WERI-Rb-1 (cell line): ENCODE data around the gene ADARB2.
"Not testable (repeated sequence)": the region's sequence is repeated elsewhere in the genome, so short reads cannot be mapped to it uniquely, and the experiment has no call there.

Experiments used
- DNase-seq: peaks from one replicate; pipeline ENCODE4 v3.0.0-alpha.2; 2020
- H3K27ac ChIP-seq: fragments of 250-450 bp; sonication (Bioruptor Pico); 2 replicates; pipeline ENCODE4 v1.5.1; 2020; ENCODE audit warnings: mild to moderate bottlenecking, moderate library complexity
- H3K27me3 ChIP-seq: fragments of 250-450 bp; sonication (Bioruptor Pico); 2 replicates; pipeline ENCODE4 v1.5.1; 2021; ENCODE audit warnings: mild to moderate bottlenecking, low read depth, moderate library complexity; ENCODE audit not compliant: insufficient read depth, severe bottlenecking
- H3K36me3 ChIP-seq: fragments of 250-450 bp; sonication (Bioruptor Pico); 2 replicates; pipeline ENCODE4 v1.5.1; 2020; ENCODE audit warnings: mild to moderate bottlenecking, moderate library complexity
- H3K4me3 ChIP-seq: 2 replicates; pipeline ENCODE4 v1.5.1; 2011; ENCODE audit warnings: low read depth, mild to moderate bottlenecking, control low read depth, low read length
- H3K9me3 ChIP-seq: fragments of 250-450 bp; sonication (Bioruptor Pico); 2 replicates; pipeline ENCODE4 v1.5.1; 2021; ENCODE audit warnings: mild to moderate bottlenecking, moderate library complexity; ENCODE audit not compliant: severe bottlenecking
- TF ChIP-seq, protein P1 (sequence below): IDR thresholded peaks from 2 replicates; pipeline ENCODE4 v1.5.1; 2011; ENCODE audit warnings: low read depth, mild to moderate bottlenecking, control low read depth, inconsistent platforms, low read length

ADARB2 gene

DNA sequence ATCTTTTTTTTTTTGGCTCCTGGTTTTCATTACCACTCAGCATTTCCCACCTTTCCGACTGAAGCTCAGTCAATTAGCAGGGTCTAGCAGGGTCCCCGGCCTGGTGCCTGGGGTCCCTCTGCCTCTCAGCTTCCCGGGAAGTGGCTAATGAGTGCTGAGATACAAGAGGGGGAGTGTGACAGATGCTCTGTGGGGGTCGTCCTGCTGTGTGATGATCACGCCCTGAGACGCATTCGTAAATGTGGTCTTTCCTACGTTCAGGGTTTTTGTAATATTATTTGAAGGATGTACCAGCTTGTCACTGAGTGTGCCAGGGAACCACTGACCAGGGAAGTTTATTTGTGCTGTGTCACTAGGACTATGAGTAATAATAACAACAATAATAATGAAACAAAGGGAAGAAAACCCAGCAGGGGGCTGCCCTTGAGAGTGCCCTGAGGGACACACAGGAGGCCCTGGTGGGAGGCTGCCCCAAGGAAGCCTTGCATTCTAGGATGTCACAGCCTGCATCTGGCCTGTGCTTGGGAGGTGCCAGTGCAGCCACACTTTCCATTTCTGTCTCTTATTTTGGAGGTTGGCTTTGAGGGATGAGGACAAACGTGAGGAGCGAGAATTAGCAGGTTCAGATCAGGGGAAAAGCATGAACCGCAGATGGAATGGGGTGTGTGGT is 337.8 kb downstream of the ADARB2 start:
- H3K36me3 ChIP-seq = no peaks in the 10 kb centered on the region
- no peak for DNase-seq
- no peak overlapping the region for H3K27ac ChIP-seq
- TF ChIP-seq, protein P1, sequence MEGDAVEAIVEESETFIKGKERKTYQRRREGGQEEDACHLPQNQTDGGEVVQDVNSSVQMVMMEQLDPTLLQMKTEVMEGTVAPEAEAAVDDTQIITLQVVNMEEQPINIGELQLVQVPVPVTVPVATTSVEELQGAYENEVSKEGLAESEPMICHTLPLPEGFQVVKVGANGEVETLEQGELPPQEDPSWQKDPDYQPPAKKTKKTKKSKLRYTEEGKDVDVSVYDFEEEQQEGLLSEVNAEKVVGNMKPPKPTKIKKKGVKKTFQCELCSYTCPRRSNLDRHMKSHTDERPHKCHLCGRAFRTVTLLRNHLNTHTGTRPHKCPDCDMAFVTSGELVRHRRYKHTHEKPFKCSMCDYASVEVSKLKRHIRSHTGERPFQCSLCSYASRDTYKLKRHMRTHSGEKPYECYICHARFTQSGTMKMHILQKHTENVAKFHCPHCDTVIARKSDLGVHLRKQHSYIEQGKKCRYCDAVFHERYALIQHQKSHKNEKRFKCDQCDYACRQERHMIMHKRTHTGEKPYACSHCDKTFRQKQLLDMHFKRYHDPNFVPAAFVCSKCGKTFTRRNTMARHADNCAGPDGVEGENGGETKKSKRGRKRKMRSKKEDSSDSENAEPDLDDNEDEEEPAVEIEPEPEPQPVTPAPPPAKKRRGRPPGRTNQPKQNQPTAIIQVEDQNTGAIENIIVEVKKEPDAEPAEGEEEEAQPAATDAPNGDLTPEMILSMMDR = no peak
- no peaks in the 10 kb centered on the region for H3K9me3 ChIP-seq
- H3K27me3 ChIP-seq = peaks cover 16% of the 10 kb centered on the region
- no peak overlapping the region for H3K4me3 ChIP-seq

DNA sequence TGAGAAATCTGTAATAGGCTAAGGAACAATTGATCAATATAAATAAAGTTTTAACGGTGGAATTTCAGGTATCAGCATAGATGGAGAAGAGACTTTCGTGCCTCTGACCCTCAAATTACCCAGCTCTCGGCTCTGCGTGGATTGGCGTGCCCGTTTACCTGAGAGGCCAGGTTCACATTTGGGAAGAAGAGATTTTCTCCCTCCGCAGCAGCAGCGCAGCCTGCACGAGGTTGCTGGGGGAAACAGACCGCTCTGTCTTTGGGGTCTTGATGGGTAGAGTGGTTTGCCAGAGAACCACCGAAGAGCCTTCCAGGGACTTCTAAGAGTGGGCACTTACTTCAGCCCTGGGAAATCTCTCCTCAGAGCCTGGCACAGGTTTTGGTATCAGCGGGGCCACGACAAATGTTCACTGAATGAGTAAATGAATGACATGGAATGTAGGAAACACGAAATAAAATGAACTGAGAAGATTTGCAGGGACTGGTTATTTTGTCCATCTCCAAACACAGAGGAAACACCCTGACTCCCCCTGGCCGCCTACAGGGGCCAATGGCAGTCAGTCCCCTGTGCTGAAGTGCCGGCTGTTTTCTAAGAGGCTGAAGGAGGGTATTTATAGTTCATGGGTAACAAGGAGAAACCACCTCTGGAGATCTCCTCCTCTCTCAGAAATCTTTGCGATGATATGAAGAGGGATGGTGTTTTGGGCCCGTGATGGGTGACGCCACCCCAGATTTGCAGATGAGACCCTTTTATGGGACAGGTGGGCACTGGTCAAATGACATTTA is 338.5 kb downstream of the ADARB2 start:
- no peak for DNase-seq
- H3K27me3 ChIP-seq = peaks cover 12% of the 10 kb centered on the region
- TF ChIP-seq, protein P1 = no peak
- H3K9me3 ChIP-seq = no peaks in the 10 kb centered on the region
- H3K36me3 ChIP-seq = no peaks in the 10 kb centered on the region
- H3K27ac ChIP-seq = no peak overlapping the region
- H3K4me3 ChIP-seq = no peak overlapping the region

DNA sequence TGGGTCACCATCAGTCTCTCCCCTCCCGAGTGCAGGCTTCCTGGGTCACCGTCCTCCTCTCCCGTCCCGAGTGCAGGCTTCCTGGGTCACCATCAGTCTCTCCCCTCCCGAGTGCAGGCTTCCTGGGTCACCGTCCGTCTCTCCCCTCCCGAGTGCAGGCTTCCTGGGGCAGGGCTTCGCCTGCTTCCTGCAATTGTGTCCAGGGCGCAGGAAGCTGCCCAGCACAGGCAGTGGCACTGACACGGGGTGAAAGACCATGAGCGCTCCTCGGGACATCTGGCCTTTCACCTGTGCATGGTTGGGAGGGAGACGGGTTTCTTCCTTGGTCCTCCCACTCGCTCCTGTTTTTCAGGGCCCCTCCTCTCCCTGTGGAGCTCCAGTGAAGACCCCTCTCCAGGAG is 339.2 kb downstream of the ADARB2 start:
- H3K4me3 ChIP-seq, DNase-seq, H3K9me3 ChIP-seq, H3K36me3 ChIP-seq, H3K27ac ChIP-seq: not testable (repeated sequence)
- H3K27me3 ChIP-seq = peaks cover 12% of the 10 kb centered on the region

DNA sequence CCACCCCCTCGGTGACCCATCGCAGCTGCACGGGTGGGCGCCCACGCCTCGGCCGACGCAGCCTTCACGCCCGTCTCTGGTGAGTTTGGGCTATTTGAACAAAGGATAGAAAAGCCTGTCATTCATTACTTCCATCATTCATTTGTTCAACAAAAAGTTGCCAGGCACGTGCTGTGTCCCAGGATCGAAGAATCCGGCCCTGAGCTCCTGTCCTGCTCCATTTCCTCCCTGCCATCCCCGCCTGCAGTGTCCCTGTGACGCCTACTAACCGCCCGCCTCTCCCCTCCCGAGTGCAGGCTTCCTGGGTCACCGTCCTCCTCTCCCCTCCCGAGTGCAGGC is 341.1 kb downstream of the ADARB2 start:
- TF ChIP-seq, protein P1 = no peak
- Histone ChIP-seq H3K36me3 (no peaks in the 10 kb centered on the region), H3K4me3 (no peak overlapping the region), H3K27ac (no peak overlapping the region), H3K9me3 (no peaks in the 10 kb centered on the region), H3K27me3 (peaks cover 6% of the 10 kb centered on the region)
- DNase-seq = no peak

DNA sequence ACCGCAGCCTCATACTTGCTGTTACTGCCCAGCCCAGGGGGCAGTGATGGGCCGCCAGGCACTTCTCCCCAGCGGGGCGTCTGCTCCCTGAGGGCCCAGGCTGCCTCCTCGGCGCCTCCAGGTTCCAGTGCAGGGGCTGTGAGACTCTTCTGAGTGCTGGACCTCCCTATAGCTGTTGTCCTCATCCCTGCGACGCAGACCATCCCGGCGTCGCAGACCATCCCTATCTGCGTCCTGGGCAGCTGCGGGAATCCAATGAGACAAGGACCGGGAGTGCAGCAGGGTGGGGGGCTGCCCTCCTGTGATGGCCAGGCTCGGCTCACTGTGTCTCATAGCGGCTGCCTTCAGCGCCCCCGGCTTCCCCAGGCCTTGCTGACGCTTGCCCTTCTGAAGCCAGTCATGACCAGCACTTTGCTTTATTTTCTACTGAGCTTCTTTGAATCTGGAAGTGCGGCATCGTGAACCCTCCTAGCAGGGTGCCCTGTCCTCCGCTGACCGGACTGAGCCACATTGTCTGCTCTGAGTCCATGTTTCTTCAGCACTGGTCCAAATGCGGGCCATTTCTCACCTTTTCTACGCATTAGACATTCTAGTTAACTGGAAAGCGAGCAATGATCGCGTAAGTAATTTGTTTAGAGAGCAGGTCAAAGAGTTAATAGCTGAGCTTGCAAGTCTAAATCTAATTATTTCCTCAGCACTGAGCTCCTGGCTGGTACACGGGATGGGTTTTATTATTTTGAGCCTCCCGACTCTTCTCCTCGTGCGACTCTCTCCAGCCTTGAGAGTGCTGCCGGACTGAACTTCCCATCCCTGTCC is 341.6 kb downstream of the ADARB2 start:
- DNase-seq = no peak
- Histone ChIP-seq H3K4me3 (no peak overlapping the region), H3K36me3 (no peaks in the 10 kb centered on the region), H3K9me3 (no peaks in the 10 kb centered on the region), H3K27me3 (peaks cover 3% of the 10 kb centered on the region), H3K27ac (no peak overlapping the region)
- TF ChIP-seq, protein P1 = no peak

DNA sequence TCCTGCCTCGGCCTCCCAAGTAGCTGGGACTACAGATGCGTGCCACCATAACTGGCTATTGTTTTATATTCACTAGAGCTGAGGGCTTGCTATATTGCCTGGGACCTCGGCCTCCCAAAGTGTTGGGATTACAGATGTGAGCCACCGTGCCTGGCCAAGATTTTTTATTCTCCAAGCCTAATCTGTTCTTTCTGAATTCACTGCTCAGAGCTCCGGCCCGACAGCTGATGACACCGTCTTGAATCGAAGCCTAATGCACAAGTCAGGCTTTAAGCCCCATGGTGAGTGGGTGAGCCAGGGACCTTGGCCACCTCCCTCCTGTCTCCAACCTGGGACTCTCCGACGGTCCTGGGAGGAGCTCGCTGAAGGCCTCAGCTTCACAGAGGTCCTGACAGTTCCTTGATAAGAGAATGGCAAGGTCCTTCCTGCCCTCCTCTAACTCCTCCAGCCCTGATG is 342.3 kb downstream of the ADARB2 start:
- no peak overlapping the region for H3K4me3 ChIP-seq
- peaks cover 3% of the 10 kb centered on the region for H3K27me3 ChIP-seq
- H3K27ac ChIP-seq = no peak overlapping the region
- H3K36me3 ChIP-seq = no peaks in the 10 kb centered on the region
- TF ChIP-seq, protein P1 = no peak
- no peak for DNase-seq
- H3K9me3 ChIP-seq = no peaks in the 10 kb centered on the region
